NT2/D1 (cell line): ENCODE measurements around the gene TTI1.

Experiments
- DNase-seq: peaks from one replicate; pipeline ENCODE4 v3.0.0-alpha.2; 2011; ENCODE audit warnings: low read depth, low spot score
- H3K27me3 ChIP-seq: 2 replicates; pipeline ENCODE4 v1.6.0; 2011; ENCODE audit warnings: mild to moderate bottlenecking; ENCODE audit not compliant: insufficient read length, insufficient read depth
- H3K36me3 ChIP-seq: 2 replicates; pipeline ENCODE4 v1.6.1; 2011; ENCODE audit warnings: mild to moderate bottlenecking, low read length, mixed read lengths; ENCODE audit not compliant: insufficient read depth, insufficient read length
- H3K4me1 ChIP-seq: 2 replicates; pipeline ENCODE4 v1.5.1; 2011; ENCODE audit not compliant: insufficient read depth, insufficient read length
- H3K4me3 ChIP-seq: 2 replicates; pipeline ENCODE4 v1.5.1; 2011; ENCODE audit warnings: low read depth; ENCODE audit not compliant: insufficient read length
- H3K9ac ChIP-seq: 2 replicates; pipeline ENCODE4 v1.6.0; 2011; ENCODE audit warnings: low read depth; ENCODE audit not compliant: insufficient read length
- H3K9me3 ChIP-seq: 2 replicates; pipeline ENCODE4 v1.5.1; 2011; ENCODE audit warnings: mild to moderate bottlenecking, low read length; ENCODE audit not compliant: insufficient read depth
- SUZ12 ChIP-seq: IDR thresholded peaks from 2 replicates; pipeline ENCODE4 v1.6.1; 2011; ENCODE audit not compliant: insufficient read length, insufficient read depth; ENCODE audit errors: extremely low read depth
- YY1 ChIP-seq: IDR thresholded peaks from 2 replicates; pipeline ENCODE4 v1.6.1; 2011; ENCODE audit not compliant: insufficient read length, insufficient read depth
- ZNF274 ChIP-seq: IDR thresholded peaks from 2 replicates; pipeline ENCODE4 v1.6.1; 2011; ENCODE audit warnings: mild to moderate bottlenecking, low read depth, low read length

The TTI1 gene

GRCh38 chr20:37979021-37979985 is 54.0 kb downstream of the TTI1 start:
- H3K27me3 ChIP-seq, result no peaks in the 10 kb centered on the region
- H3K9me3 ChIP-seq, result no peaks in the 10 kb centered on the region
- no peak overlapping the region for H3K9ac ChIP-seq
- no peak for DNase-seq
- H3K36me3 ChIP-seq, result peaks cover 14% of the 10 kb centered on the region
- TF ChIP-seq SUZ12 (no peak), ZNF274 (no peak), YY1 (no peak)
- H3K4me1 ChIP-seq, result no peaks in the 10 kb centered on the region
- H3K4me3 ChIP-seq, result no peak overlapping the region

- DNase-seq, result no peak
- H3K4me1 ChIP-seq, result no peaks in the 10 kb centered on the region
- H3K9ac ChIP-seq, result no peak overlapping the region
- peaks cover under 1% of the 10 kb centered on the region for H3K36me3 ChIP-seq
- H3K27me3 ChIP-seq, result no peaks in the 10 kb centered on the region
- H3K9me3 ChIP-seq, result no peaks in the 10 kb centered on the region
- no peak for TF ChIP-seq YY1
- TF ChIP-seq SUZ12, result no peak
- TF ChIP-seq ZNF274, result no peak
- H3K4me3 ChIP-seq, result no peak overlapping the region
Measured at GRCh38 chr20:37977786-37978185, 55.5 kb downstream of the TTI1 start.

- no peak overlapping the region for H3K4me3 ChIP-seq
- H3K36me3 ChIP-seq, result no peaks in the 10 kb centered on the region
- no peak for DNase-seq
- no peaks in the 10 kb centered on the region for H3K4me1 ChIP-seq
- H3K27me3 ChIP-seq, result no peaks in the 10 kb centered on the region
- TF ChIP-seq ZNF274 (no peak), SUZ12 (no peak), YY1 (no peak)
- no peak overlapping the region for H3K9ac ChIP-seq
- no peaks in the 10 kb centered on the region for H3K9me3 ChIP-seq
Measured at GRCh38 chr20:37977338-37977737, 55.9 kb downstream of the TTI1 start.

GRCh38 chr20:37976887-37977286 is 56.4 kb downstream of the TTI1 start:
- no peak overlapping the region for H3K9ac ChIP-seq
- H3K27me3 ChIP-seq, result no peaks in the 10 kb centered on the region
- DNase-seq, result no peak
- TF ChIP-seq SUZ12, result no peak
- no peak for TF ChIP-seq YY1
- TF ChIP-seq ZNF274, result no peak
- H3K4me3 ChIP-seq, result no peak overlapping the region
- peaks cover under 1% of the 10 kb centered on the region; the same call in 1 of the 2 replicates for H3K9me3 ChIP-seq
- H3K4me1 ChIP-seq, result no peaks in the 10 kb centered on the region
- H3K36me3 ChIP-seq, result no peaks in the 10 kb centered on the region

- H3K27me3 ChIP-seq, result no peaks in the 10 kb centered on the region
- H3K9ac ChIP-seq, result no peak overlapping the region
- DNase-seq, result no peak
- TF ChIP-seq ZNF274 (no peak), YY1 (no peak), SUZ12 (no peak)
- H3K4me1 ChIP-seq, result no peaks in the 10 kb centered on the region
- H3K36me3 ChIP-seq, result no peaks in the 10 kb centered on the region
- no peak overlapping the region for H3K4me3 ChIP-seq
- peaks cover 17% of the 10 kb centered on the region; the same call in 1 of the 2 replicates for H3K9me3 ChIP-seq
Measured at GRCh38 chr20:37973059-37973910, 60.0 kb downstream of the TTI1 start.

- no peak overlapping the region for H3K9ac ChIP-seq
Measured at GRCh38 chr20:37972256-37973058, 60.8 kb downstream of the TTI1 start.

More at GRCh38 chr20:37972256-37973058, 60.8 kb downstream of the TTI1 start:
- DNase-seq, result no peak
- Histone ChIP-seq H3K36me3 (no peaks in the 10 kb centered on the region), H3K4me3 (no peak overlapping the region), H3K9me3 (peaks cover 17% of the 10 kb centered on the region; the same call in 1 of the 2 replicates), H3K27me3 (no peaks in the 10 kb centered on the region), H3K4me1 (no peaks in the 10 kb centered on the region)
- TF ChIP-seq ZNF274, result no peak
- TF ChIP-seq SUZ12, result no peak
- TF ChIP-seq YY1, result no peak
